Ureter (tissue), 1 donor: ENCODE data around the gene NT5C2. TPM values are rescaled to one million over a fixed set of nuclear protein-coding genes. Genes with fewer than 3 reads are reported as not detected.
"Not testable (repeated sequence)": the region's sequence is repeated elsewhere in the genome, so short reads cannot be mapped to it uniquely, and the experiment has no call there.

Experiments used
- DNase-seq: peaks from one replicate; pipeline ENCODE4 v3.0.0-alpha.2; 2020; ENCODE audit warnings: low spot score
- total RNA-seq: library from RNA; stranded (reverse); gene quantifications from one replicate; pipeline ENCODE4 v1.2.4, GENCODE V29; 2023
- donor health status: DM: yes; HTN: yes; CAD: no.

The NT5C2 gene
- total RNA-seq, 1 donor from 2014 or later, result 172 TPM

DNA sequence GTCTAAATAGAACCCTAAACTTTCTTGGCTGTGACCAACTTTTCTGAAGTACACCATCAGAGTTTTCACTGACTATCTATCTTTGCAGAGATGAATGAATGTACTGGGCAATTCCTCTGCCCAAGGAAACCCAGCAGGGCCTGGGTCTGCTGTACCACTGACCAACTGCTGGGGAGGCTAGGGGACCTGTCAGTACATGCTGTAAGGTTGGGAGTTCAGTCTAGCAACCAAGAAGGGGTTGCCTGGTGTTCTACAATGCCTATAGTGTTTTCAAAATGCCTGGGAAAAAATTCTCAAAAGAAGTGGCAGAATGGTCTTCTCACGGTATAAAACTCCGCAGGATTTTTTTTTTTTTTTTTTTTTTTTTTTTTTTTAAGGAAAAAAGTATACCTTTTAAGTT, 106.3 kb downstream of the NT5C2 start:
- DNase-seq, result no peak

DNA sequence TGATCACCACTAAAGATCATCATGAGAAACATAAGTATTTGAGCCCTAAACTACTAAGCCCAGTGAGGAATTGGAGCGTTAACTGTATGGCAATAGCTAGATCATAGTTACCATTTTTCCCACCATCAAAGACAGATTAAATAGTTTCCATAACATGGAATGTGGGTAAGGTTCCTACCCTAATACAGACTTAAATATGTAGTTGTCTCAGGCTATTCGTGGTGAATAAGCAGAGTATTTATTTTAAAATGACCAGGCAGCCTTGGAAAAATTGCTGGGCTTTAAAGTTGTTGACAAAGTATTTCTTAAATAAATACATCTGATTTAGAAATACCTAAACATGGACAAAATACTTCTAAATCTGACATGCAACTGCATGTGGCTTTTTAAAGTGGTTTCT, 106.8 kb downstream of the NT5C2 start:
- DNase-seq, result no peak

DNA sequence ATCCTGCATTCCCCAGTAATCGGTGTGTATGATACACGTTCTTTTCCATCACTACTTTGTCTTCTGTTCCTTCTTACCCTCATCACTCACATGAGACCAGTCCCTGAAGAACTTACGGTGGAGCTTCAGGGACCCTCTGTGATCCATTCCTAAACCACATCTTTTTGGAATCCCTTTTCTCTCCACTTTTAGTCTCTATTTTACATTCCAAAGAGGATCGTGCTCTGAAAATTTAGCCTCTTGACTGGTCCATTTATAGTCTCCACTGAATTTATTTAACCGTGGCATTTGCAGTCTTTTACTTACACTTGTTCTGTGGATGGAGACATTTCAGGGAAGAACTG, 109.1 kb downstream of the NT5C2 start:
- DNase-seq, result no peak

DNA sequence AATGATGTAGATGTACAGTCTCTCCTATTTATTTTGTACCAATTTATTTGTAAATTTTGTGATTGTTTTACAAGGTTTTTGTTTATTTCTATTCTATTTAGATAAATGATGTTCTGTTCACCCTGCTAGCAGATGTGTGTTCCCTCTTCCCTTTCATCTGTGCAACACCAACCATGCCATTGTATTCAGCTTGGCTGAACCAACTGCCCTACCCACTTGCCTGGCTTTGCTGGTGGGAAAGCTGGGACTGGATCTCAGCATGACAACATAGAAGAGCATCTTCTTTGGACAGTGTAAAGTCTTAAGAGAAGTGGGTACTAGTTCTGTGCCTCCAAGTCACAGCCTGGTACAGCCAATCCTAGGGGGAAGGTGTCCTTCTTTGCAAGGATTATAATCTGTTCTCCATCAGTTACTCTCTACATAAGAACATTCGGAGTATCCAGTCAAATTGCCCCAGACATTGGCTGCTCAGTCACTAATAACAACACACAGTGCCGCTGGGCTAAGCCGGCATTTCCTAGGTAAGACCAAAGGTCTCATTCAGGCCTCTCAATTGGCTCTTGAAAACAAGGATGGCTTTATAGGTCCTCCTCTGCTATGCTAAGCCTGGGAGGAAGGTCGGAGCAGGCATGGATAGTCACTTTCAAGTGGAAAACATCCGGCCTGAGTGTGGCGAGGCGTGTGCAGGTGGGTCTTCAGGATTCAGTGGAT, 109.7 kb downstream of the NT5C2 start:
- DNase-seq, result no peak

DNA sequence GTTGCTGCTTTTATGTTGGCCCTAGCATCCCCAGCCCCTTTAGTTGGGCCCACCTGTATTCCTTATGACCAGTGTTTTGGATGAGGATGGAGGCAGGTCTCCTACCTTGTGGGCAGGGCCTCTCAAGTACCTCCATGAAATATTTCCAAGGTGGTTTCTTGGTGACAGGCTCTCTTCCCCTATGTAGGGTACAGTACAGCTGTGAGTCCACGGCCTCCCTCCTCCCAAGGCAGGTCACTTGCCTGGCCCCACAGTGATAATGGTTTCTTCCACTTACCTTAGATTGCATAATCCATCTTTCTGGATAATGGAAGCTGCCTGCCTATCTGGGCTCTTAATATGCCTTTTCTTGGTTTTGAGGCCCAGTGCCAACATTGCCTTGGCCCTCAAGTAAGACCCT, 110.4 kb downstream of the NT5C2 start:
- DNase-seq, result no peak

DNA sequence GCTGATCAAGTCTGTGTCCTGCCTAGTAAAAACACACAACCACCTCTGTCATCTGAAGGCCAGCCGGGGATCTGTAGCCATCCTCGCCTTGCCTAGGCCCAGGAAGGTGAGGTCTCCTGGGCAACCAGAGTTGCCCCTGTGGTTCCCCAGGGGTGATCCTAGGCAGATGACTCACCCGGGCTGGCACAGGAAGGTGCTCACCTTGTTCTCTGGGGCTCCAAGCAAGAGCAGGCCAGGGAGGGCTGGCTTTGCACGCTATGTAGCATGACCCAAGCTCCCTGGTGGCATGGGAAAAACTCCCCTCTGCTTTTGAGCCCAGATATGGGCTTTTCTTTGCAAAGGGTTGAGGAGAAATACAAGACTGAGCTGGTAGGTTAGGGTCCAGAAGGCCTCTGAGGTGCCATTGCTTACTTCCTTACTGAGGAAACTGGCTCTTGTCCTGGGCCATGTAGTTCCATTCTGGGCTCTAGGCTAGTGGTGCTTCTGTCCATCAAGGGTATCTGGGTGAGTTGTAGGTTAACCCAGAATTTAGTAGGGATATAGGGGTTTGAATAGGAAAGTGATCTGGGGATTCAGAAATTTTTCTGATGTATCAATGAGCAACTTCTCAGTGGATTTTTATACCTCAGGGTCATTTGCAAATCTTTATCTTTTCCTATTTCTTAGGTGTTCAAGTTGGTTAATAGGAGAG, 112.0 kb downstream of the NT5C2 start:
- no peak for DNase-seq

DNA sequence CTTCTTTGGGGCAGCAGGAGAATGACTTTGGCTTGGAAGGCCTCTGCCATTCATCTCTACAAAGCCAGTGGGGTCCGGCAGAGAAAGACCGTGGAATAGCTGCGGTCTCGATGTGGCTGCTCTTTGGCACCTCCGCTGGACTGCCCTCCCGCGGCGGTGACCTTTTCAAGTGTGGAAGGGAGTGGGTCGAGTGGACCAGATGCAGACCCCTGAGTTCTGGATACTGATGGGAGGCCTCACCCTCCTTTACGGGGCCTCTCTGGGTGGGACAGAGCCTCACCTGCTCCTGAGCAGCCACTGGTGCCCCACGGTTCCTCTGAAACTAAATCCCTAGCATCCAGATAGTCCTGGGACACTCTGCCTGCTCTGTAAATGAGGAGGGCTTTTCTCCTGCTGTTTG, 113.1 kb downstream of the NT5C2 start:
- no peak for DNase-seq

DNA sequence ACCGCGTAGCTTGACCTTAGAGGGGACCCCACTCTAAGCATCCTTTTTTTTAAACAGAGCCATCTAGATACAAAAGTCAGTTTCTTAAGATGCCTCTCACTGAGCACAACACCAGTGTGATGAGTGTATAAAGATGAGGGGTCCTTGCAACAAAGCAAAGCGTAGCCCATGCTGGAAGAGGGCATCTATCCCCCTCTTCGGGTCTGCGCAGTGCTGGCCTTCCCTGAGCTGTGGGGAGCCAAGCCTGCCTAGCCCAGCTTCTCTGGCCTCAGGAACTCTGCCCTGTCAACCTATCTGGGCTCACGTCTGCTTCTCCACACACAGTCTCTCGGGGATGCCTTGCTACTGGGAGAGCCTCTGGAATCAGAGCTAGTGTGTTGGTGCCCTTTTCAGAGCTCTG, 114.0 kb downstream of the NT5C2 start:
- DNase-seq, result no peak

DNA sequence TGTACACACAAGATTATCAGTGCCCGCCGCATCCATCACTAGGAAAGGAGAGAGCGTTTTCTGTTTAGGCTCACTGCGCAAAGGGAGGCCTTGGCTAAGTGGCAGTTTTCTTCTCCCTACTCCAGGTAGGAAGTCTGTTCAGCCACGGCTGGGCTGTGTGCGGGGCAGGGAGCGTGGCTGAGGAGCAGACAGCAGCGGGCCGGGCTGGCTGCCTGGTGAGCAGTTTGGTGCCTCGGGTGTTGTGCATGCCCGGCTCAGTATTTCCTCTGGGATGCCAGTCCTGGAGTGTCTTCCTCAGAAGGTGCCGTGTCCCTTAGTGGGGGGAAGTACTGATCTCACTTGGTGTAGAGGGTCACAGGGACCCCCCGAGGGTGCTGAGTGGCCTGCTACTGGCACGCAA, 114.4 kb downstream of the NT5C2 start:
- DNase-seq, result no peak

DNA sequence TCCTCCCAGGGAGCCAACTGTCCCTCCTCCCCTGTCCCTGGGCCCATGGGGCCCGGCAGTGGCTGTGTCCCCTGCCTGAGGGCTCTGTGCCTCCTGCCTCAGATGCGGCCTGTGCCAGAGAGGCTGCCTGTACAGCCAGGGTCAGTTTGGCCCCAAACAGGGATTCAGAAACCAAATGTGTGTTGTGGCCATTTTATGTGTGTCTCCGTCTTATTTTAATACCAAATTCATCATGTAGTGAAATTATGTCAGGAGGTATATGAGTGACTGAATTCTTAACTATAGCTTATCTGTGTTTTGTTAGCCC, 114.8 kb downstream of the NT5C2 start:
- no peak for DNase-seq

DNA sequence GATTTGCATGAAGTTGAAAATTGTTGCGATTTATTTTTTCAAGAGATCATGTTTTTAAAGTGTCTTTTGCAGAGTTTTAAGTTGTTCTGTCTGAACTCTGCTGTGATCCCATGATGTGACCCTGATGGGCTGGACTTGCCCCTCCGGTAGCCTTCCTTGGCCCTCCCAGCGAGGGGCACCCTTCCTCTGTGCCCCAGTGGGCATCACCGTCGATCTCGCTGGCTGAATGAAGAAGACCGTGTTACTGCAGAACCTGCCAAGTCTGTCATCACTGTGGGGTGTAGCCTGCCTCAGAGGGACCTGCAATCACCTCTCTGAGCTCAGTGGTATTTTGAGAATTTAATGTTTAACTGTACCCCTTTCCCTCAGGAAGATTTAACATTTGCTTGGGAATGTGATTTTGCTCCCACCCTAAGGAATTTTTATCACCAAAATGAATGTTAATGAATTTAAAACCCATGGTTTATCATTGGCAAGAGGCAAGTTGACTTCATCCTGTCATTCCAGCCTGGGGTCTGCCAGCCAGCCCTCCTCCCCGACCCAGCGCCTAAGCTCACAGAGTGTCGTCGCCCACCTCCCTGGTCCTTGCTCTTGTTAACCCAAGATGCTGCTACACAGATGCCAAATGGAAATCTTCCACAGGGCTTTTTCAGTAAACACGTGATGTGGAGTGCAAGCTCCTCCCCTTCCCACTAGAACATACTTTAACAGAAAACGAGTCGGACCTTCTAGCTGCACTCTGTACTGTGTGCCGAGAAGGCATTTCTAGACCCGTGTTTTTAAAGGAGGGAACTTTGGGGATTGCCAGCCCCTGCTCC, 115.4 kb downstream of the NT5C2 start:
- no peak for DNase-seq

DNA sequence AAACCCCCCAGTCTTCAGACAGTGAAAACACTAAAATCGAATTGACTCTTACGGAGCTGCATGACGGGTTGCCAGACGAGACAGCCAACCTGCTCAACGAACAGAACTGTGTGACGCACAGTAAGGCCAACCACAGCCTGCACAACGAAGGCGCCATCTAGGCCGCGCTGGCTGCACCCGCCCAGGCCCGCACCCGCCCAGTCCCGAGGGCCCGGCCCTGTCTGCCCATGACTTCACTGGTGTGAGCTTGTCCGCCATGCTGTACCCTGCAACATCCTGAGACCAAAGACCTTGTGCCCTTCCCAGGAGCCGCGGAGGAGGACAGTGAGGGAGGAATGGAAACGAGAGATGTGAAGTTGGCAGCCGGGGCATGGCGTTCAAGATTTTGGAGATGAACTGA, 116.1 kb downstream of the NT5C2 start:
- DNase-seq, result no peak

DNA sequence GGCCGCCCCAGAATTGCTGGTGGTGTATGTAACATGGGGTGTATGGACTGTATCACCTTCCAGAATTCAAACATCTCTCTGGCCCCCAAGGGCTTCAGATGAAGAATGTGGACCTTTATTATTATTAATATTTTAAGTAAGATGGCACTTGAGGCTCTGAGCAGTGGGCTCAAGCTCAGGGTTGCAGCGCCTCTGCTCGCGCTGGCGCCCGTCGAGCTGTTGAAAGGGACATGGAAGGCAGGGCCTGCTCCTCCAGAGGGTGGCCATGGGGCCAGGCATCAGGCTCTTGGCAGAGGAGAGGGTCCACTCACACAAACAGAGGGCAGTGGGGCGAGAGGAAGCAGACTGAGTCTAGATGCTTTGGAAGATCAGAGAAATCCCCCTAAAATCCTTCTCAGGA, 120.2 kb downstream of the NT5C2 start:
- no peak for DNase-seq

DNA sequence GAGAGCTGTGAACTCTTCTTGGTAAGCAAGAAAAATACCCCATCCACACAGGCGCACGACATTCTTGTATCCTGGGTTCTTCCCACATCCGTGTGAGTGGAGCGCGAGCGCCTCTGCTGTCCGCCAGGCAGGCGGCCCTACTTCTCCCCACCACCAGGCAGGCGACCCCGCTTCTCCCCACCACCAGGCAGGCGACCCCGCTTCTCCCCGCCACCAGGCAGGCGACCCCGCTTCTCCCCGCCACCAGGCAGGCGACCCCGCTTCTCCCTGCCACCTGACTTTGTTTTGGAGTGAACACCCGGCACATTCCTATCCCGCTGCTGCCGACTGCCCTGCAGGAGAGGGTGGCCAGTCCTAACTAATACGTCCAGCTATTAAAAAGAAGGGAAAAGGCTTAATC, 120.8 kb downstream of the NT5C2 start:
- no peak for DNase-seq

DNA sequence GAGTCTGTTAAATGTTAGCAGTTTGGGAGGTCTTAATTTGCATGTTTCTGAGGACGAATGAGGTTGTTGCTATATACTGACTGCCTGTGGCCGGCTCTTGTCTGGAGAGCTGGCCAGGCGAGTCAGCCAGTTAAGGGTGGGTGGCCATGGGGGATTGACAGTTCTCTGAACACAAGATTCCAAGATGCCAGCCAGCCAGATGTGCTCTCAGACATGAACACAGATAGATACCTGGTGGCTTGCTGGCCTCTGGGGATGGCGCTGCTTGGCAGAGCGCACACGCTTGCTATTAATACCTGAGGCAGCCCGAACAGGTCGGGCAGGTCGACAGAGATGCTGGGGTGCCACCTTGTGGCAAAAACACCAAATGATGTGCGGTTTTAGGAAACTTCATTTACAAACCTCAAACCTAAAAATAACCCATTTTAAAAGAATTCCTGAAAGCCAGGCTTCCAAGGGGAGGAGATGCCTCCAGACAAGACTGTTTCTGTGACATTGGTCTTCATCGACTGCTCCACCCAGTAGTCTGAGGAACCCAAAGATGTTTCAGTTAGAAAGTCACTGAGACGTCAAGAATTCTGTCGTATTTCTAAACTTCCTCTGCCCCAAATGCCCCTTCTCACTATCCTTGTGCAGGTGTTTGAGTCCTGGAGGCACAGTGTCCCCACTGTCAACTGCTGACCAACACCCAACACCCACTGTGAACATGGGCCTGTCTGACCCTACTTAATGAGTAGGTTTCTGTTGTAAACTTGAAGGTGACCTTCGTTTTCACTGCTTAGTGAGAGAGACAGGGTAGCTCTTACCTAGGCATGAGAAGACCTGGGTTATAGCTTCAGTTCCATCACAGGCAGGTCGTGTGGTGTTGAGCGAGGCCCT, 123.4 kb downstream of the NT5C2 start:
- DNase-seq, result peak; percentile 64

DNA sequence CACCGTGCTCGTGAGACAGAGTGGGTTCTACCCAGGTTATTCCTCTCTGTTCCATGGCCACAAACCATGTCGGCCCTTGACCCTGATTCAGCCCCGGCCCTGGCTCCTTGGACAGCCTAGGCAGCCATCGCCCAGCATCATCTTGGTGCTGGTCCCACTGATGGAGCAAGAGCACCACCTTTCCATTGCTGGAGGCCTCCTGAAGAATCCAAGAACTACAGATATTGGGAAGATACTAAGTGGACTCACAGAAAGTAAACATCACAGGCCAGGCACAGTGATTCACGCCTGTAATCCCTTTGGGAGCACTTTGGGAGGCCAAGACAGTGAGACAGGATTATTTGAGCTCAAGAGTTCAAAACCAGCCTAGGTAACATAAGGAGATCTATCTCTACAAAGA, 125.1 kb downstream of the NT5C2 start:
- no peak for DNase-seq

DNA sequence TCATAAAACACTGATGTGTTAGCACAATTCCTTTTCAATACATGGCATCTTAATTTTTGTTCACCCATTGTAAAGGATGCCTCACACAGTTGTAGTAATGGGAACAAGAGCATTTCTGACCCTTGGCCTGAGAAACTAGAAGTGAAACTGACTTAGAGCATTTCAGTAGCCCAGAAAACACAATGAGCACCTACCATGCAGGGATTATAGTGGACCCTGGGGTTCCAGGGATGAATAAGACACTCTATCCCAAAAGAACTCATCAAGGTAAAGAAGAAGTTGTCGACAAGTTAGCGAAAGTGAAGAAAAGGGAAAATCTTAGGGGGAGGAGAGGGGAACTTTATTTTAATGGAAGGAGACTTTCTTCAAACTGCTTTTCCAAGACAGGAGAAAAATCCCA, 125.6 kb downstream of the NT5C2 start:
- DNase-seq, result no peak

DNA sequence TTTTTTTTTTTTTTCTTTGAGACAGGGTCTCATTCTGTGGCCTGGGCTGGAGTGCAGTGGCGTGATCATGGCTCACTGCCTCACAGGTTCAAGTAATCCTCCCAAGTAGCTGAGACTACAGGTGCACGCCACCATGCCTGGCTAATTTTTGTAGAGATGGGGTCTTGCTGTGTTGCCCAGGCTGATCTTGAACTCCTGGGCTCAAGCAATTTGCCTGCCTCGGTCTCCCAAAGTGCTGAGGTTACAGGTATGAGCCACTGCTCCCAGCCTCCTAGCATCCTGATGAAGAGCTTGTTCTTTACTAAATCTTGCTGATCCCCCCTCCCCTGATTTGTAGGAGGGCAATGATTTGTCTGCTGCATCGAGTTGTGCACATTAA, 126.0 kb downstream of the NT5C2 start:
- DNase-seq, result not testable (repeated sequence)

DNA sequence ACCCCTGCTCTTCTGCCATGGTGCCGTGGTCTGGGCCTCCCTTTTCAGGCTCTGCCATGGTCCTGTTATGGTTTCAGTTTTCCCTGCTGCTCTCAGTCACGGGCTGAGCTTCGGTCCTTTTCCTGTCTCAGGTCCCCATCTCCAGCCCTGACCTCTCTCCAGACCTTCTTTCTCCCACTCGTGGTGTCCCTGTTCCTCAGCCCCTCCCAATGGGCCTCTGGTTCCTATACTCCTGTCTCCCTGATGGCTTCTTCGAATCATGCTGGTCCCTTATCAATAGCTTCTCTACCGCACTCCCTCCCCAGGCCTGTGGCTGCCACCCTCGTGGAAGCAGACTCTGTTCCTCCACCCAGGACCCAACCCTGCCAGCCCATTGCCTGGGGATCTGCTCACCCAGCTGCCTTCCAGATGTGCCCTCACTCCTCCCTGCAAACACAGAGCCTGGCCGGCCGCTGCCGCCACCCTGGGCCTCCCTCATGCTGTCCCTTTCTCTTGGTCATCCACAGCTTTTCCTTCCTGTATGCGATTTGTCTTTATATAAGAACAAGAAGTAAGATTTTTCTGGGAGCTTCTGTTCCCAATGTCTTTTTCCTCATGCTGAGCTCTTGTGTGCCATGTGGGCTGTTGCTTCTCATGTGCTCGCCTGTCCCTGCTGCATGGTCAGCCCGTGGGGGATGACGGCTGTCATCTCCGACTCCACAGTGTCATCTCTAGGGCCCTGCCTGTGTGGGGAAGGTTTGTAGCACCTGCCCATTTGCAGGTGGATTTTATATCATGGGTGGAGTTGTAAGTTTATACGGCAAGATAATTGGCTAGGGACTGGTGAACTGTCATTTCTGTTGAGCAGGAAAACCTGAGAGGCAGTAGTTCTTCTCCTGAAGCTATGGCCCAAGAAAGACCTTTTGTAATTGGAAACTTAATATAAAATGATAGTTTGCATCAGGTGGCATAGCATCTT, 126.7 kb downstream of the NT5C2 start:
- DNase-seq, result no peak

DNA sequence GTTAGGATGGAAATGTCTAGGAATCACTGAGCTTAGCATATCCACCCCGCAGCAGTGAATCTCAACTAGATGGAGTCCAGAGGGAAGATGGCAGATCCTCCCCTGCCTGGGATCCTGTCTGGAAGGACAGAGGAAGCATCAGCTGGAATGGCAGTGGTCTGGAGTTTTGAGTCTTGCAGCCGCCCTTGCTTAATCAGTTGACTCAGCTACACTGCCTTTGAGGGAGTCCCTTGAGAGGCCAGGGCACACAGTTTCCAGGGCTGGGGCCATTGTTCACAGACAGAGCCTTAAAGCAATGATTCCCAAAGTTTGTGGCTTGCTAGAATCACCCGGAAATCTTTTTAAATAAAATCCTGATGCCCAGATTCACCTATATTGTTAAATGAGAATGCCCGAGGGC, 128.1 kb downstream of the NT5C2 start:
- DNase-seq, result no peak
